Germinal center (tissue), 1 donor: ENCODE measurements around the gene NTNG1.
A peak's percentile ranks its signal among the peaks of the same experiment; 100 is the strongest.
"Not testable (repeated sequence)": the region's sequence is repeated elsewhere in the genome, so short reads cannot be mapped to it uniquely, and the experiment has no call there.

Experiments used
- DNase-seq: peaks from one replicate; pipeline ENCODE4 v3.0.0; 2012; ENCODE audit warnings: mixed read lengths, low spot score

The NTNG1 gene

GRCh38 chr1:107145637-107146036 is 4.8 kb downstream of the NTNG1 start:
- no peak for DNase-seq

GRCh38 chr1:107147843-107148242 is 7.0 kb downstream of the NTNG1 start:
- DNase-seq: no peak

- DNase-seq: no peak
These were observed 9.1 kb downstream of the NTNG1 start for GRCh38 chr1:107149946-107150345.

GRCh38 chr1:107151295-107151694 is 10.5 kb downstream of the NTNG1 start:
- DNase-seq: no peak

GRCh38 chr1:107152395-107152794 is 11.6 kb downstream of the NTNG1 start:
- no peak for DNase-seq

GRCh38 chr1:107153014-107153413 is 12.2 kb downstream of the NTNG1 start:
- DNase-seq: no peak

GRCh38 chr1:107158496-107158895 is 17.7 kb downstream of the NTNG1 start:
- DNase-seq: no peak

- no peak for DNase-seq
These were observed 18.2 kb downstream of the NTNG1 start for GRCh38 chr1:107158991-107159390.

GRCh38 chr1:107162745-107163144 is 21.9 kb downstream of the NTNG1 start:
- no peak for DNase-seq

GRCh38 chr1:107164901-107165300 is 24.1 kb downstream of the NTNG1 start:
- DNase-seq: not testable (repeated sequence)

GRCh38 chr1:107169615-107170014 is 28.8 kb downstream of the NTNG1 start:
- DNase-seq: no peak

GRCh38 chr1:107171333-107171732 is 30.5 kb downstream of the NTNG1 start:
- no peak for DNase-seq

- no peak for DNase-seq
These were observed 31.8 kb downstream of the NTNG1 start for GRCh38 chr1:107172450-107173170.

GRCh38 chr1:107175102-107175909 is 34.5 kb downstream of the NTNG1 start:
- DNase-seq: no peak

GRCh38 chr1:107181253-107181969 is 40.6 kb downstream of the NTNG1 start:
- DNase-seq: no peak

GRCh38 chr1:107183011-107183410 is 42.2 kb downstream of the NTNG1 start:
- DNase-seq: no peak

GRCh38 chr1:107184888-107185287 is 44.0 kb downstream of the NTNG1 start:
- DNase-seq: no peak

GRCh38 chr1:107187399-107187798 is 46.6 kb downstream of the NTNG1 start:
- DNase-seq: no peak

- DNase-seq: no peak
These were observed 47.3 kb downstream of the NTNG1 start for GRCh38 chr1:107188160-107188559.

- DNase-seq: no peak
These were observed 53.5 kb downstream of the NTNG1 start for GRCh38 chr1:107194380-107194779.

- no peak for DNase-seq
These were observed 54.6 kb downstream of the NTNG1 start for GRCh38 chr1:107195476-107195875.

- peak; percentile 33 for DNase-seq
These were observed 56.2 kb downstream of the NTNG1 start for GRCh38 chr1:107196973-107197562.
